ENCODE measurements around the gene PTCHD1. TPM values are rescaled to one million over a fixed set of nuclear protein-coding genes. Genes with fewer than 3 reads are reported as not detected.

The PTCHD1 gene
- polyA plus RNA-seq, 2 donors: 0.08 to 0.16 TPM

- Histone ChIP-seq H3K4me3 (ENCODE audit: low read depth in 1 of 2, low read length in 2 of 2) (no peak overlapping the region), H3K27me3 (ENCODE audit: control insufficient read depth in 1 of 2, insufficient read depth in 2 of 2, low read length in 2 of 2) (peaks cover 0 to 4% of the 10 kb centered on the region in 2 donors), H3K27ac (ENCODE audit: low read depth in 2 of 2, low read length in 1 of 2) (no peak overlapping the region), H3K36me3 (ENCODE audit: control insufficient read depth in 2 of 2, insufficient read depth in 2 of 2, low read length in 1 of 2) (no peaks in the 10 kb centered on the region), H3K4me1 (ENCODE audit: control insufficient read depth in 2 of 2, insufficient read depth in 2 of 2, low read length in 1 of 2) (no peaks in the 10 kb centered on the region), H3K9me3 (ENCODE audit: control insufficient read depth in 2 of 2, insufficient read depth in 1 of 2, low read depth in 1 of 2, low read length in 1 of 2) (no peaks in the 10 kb centered on the region)
- 15 to 46% methylated on average over 5 of the region's 5 CpGs for WGBS, 2 donors
Observed at GRCh38 chrX:23373129-23373804, 38.6 kb downstream of the PTCHD1 start.

- Histone ChIP-seq H3K4me3 (ENCODE audit: low read depth in 1 of 2, low read length in 2 of 2) (no peak overlapping the region), H3K4me1 (ENCODE audit: control insufficient read depth in 2 of 2, insufficient read depth in 2 of 2, low read length in 1 of 2) (no peaks in the 10 kb centered on the region), H3K27ac (ENCODE audit: low read depth in 2 of 2, low read length in 1 of 2) (no peak overlapping the region), H3K9me3 (ENCODE audit: control insufficient read depth in 2 of 2, insufficient read depth in 1 of 2, low read depth in 1 of 2, low read length in 1 of 2) (no peaks in the 10 kb centered on the region), H3K27me3 (ENCODE audit: control insufficient read depth in 1 of 2, insufficient read depth in 2 of 2, low read length in 2 of 2) (peaks cover 0 to 4% of the 10 kb centered on the region in 2 donors), H3K36me3 (ENCODE audit: control insufficient read depth in 2 of 2, insufficient read depth in 2 of 2, low read length in 1 of 2) (no peaks in the 10 kb centered on the region)
- WGBS, 2 donors: 22 to 42% methylated on average over 4 of the region's 4 CpGs
Observed at GRCh38 chrX:23374291-23374690, 39.6 kb downstream of the PTCHD1 start.

GRCh38 chrX:23376581-23376980 is 41.9 kb downstream of the PTCHD1 start:
- no peaks in the 10 kb centered on the region for H3K4me1 ChIP-seq (ENCODE audit: control insufficient read depth in 2 of 2, insufficient read depth in 2 of 2, low read length in 1 of 2)
- no peaks in the 10 kb centered on the region for H3K27me3 ChIP-seq (ENCODE audit: control insufficient read depth in 1 of 2, insufficient read depth in 2 of 2, low read length in 2 of 2)
- no peaks in the 10 kb centered on the region for H3K9me3 ChIP-seq (ENCODE audit: control insufficient read depth in 2 of 2, insufficient read depth in 1 of 2, low read depth in 1 of 2, low read length in 1 of 2)
- no peak overlapping the region for H3K27ac ChIP-seq (ENCODE audit: low read depth in 2 of 2, low read length in 1 of 2)
- no peak overlapping the region for H3K4me3 ChIP-seq (ENCODE audit: low read depth in 1 of 2, low read length in 2 of 2)
- WGBS, 2 donors: 86 to 88% methylated on average over 3 of the region's 3 CpGs
- no peaks in the 10 kb centered on the region for H3K36me3 ChIP-seq (ENCODE audit: control insufficient read depth in 2 of 2, insufficient read depth in 2 of 2, low read length in 1 of 2)

GRCh38 chrX:23380581-23380980 is 45.9 kb downstream of the PTCHD1 start:
- H3K4me3 ChIP-seq (ENCODE audit: low read depth in 1 of 2, low read length in 2 of 2): no peak overlapping the region
- H3K4me1 ChIP-seq (ENCODE audit: control insufficient read depth in 2 of 2, insufficient read depth in 2 of 2, low read length in 1 of 2): no peaks in the 10 kb centered on the region
- no peaks in the 10 kb centered on the region for H3K36me3 ChIP-seq (ENCODE audit: control insufficient read depth in 2 of 2, insufficient read depth in 2 of 2, low read length in 1 of 2)
- no peaks in the 10 kb centered on the region for H3K9me3 ChIP-seq (ENCODE audit: control insufficient read depth in 2 of 2, insufficient read depth in 1 of 2, low read depth in 1 of 2, low read length in 1 of 2)
- 52 to 59% methylated on average over 2 of the region's 2 CpGs for whole genome bisulfite sequencing, 2 donors
- H3K27ac ChIP-seq (ENCODE audit: low read depth in 2 of 2, low read length in 1 of 2): no peak overlapping the region
- H3K27me3 ChIP-seq (ENCODE audit: control insufficient read depth in 1 of 2, insufficient read depth in 2 of 2, low read length in 2 of 2): no peaks in the 10 kb centered on the region

- H3K27ac ChIP-seq (ENCODE audit: low read depth in 2 of 2, low read length in 1 of 2): no peak overlapping the region
- no peaks in the 10 kb centered on the region for H3K36me3 ChIP-seq (ENCODE audit: control insufficient read depth in 2 of 2, insufficient read depth in 2 of 2, low read length in 1 of 2)
- H3K27me3 ChIP-seq (ENCODE audit: control insufficient read depth in 1 of 2, insufficient read depth in 2 of 2, low read length in 2 of 2): no peaks in the 10 kb centered on the region
- WGBS, 2 donors: 73 to 83% methylated on average over 19 of the region's 19 CpGs
- no peaks in the 10 kb centered on the region for H3K4me1 ChIP-seq (ENCODE audit: control insufficient read depth in 2 of 2, insufficient read depth in 2 of 2, low read length in 1 of 2)
- no peaks in the 10 kb centered on the region for H3K9me3 ChIP-seq (ENCODE audit: control insufficient read depth in 2 of 2, insufficient read depth in 1 of 2, low read depth in 1 of 2, low read length in 1 of 2)
- H3K4me3 ChIP-seq (ENCODE audit: low read depth in 1 of 2, low read length in 2 of 2): no peak overlapping the region
Observed at GRCh38 chrX:23381099-23382087, 46.7 kb downstream of the PTCHD1 start.

- Histone ChIP-seq H3K4me1 (ENCODE audit: control insufficient read depth in 2 of 2, insufficient read depth in 2 of 2, low read length in 1 of 2) (no peaks in the 10 kb centered on the region), H3K27me3 (ENCODE audit: control insufficient read depth in 1 of 2, insufficient read depth in 2 of 2, low read length in 2 of 2) (no peaks in the 10 kb centered on the region), H3K27ac (ENCODE audit: low read depth in 2 of 2, low read length in 1 of 2) (no peak overlapping the region), H3K4me3 (ENCODE audit: low read depth in 1 of 2, low read length in 2 of 2) (no peak overlapping the region), H3K36me3 (ENCODE audit: control insufficient read depth in 2 of 2, insufficient read depth in 2 of 2, low read length in 1 of 2) (no peaks in the 10 kb centered on the region), H3K9me3 (ENCODE audit: control insufficient read depth in 2 of 2, insufficient read depth in 1 of 2, low read depth in 1 of 2, low read length in 1 of 2) (no peaks in the 10 kb centered on the region)
- 74 to 81% methylated on average over 5 of the region's 5 CpGs for WGBS, 2 donors
Observed at GRCh38 chrX:23382572-23382971, 47.9 kb downstream of the PTCHD1 start.

- H3K36me3 ChIP-seq (ENCODE audit: control insufficient read depth in 2 of 2, insufficient read depth in 2 of 2, low read length in 1 of 2): no peaks in the 10 kb centered on the region
- no peaks in the 10 kb centered on the region for H3K27me3 ChIP-seq (ENCODE audit: control insufficient read depth in 1 of 2, insufficient read depth in 2 of 2, low read length in 2 of 2)
- H3K27ac ChIP-seq (ENCODE audit: low read depth in 2 of 2, low read length in 1 of 2): no peak overlapping the region
- H3K4me1 ChIP-seq (ENCODE audit: control insufficient read depth in 2 of 2, insufficient read depth in 2 of 2, low read length in 1 of 2): no peaks in the 10 kb centered on the region
- H3K4me3 ChIP-seq (ENCODE audit: low read depth in 1 of 2, low read length in 2 of 2): no peak overlapping the region
- no peaks in the 10 kb centered on the region for H3K9me3 ChIP-seq (ENCODE audit: control insufficient read depth in 2 of 2, insufficient read depth in 1 of 2, low read depth in 1 of 2, low read length in 1 of 2)
- 23 to 64% methylated on average over 2 of the region's 2 CpGs for WGBS, 2 donors
Observed at GRCh38 chrX:23383411-23383810, 48.8 kb downstream of the PTCHD1 start.

- WGBS, 2 donors: 59 to 82% methylated on average over 3 of the region's 3 CpGs
- Histone ChIP-seq H3K27me3 (ENCODE audit: control insufficient read depth in 1 of 2, insufficient read depth in 2 of 2, low read length in 2 of 2) (no peaks in the 10 kb centered on the region), H3K36me3 (ENCODE audit: control insufficient read depth in 2 of 2, insufficient read depth in 2 of 2, low read length in 1 of 2) (no peaks in the 10 kb centered on the region), H3K27ac (ENCODE audit: low read depth in 2 of 2, low read length in 1 of 2) (no peak overlapping the region), H3K4me1 (ENCODE audit: control insufficient read depth in 2 of 2, insufficient read depth in 2 of 2, low read length in 1 of 2) (no peaks in the 10 kb centered on the region), H3K9me3 (ENCODE audit: control insufficient read depth in 2 of 2, insufficient read depth in 1 of 2, low read depth in 1 of 2, low read length in 1 of 2) (no peaks in the 10 kb centered on the region), H3K4me3 (ENCODE audit: low read depth in 1 of 2, low read length in 2 of 2) (no peak overlapping the region)
Observed at GRCh38 chrX:23385242-23385641, 50.6 kb downstream of the PTCHD1 start.

- Histone ChIP-seq H3K36me3 (ENCODE audit: control insufficient read depth in 2 of 2, insufficient read depth in 2 of 2, low read length in 1 of 2) (no peaks in the 10 kb centered on the region), H3K9me3 (ENCODE audit: control insufficient read depth in 2 of 2, insufficient read depth in 1 of 2, low read depth in 1 of 2, low read length in 1 of 2) (no peaks in the 10 kb centered on the region), H3K4me1 (ENCODE audit: control insufficient read depth in 2 of 2, insufficient read depth in 2 of 2, low read length in 1 of 2) (no peaks in the 10 kb centered on the region), H3K4me3 (ENCODE audit: low read depth in 1 of 2, low read length in 2 of 2) (no peak overlapping the region), H3K27ac (ENCODE audit: low read depth in 2 of 2, low read length in 1 of 2) (no peak overlapping the region), H3K27me3 (ENCODE audit: control insufficient read depth in 1 of 2, insufficient read depth in 2 of 2, low read length in 2 of 2) (no peaks in the 10 kb centered on the region)
Observed at GRCh38 chrX:23386260-23386659, 51.6 kb downstream of the PTCHD1 start.
